ENCODE measurements around the gene TTC39A. TPM values are rescaled to one million over a fixed set of nuclear protein-coding genes. Genes with fewer than 3 reads are reported as not detected.

The TTC39A gene
- total RNA-seq = not detected

DNA sequence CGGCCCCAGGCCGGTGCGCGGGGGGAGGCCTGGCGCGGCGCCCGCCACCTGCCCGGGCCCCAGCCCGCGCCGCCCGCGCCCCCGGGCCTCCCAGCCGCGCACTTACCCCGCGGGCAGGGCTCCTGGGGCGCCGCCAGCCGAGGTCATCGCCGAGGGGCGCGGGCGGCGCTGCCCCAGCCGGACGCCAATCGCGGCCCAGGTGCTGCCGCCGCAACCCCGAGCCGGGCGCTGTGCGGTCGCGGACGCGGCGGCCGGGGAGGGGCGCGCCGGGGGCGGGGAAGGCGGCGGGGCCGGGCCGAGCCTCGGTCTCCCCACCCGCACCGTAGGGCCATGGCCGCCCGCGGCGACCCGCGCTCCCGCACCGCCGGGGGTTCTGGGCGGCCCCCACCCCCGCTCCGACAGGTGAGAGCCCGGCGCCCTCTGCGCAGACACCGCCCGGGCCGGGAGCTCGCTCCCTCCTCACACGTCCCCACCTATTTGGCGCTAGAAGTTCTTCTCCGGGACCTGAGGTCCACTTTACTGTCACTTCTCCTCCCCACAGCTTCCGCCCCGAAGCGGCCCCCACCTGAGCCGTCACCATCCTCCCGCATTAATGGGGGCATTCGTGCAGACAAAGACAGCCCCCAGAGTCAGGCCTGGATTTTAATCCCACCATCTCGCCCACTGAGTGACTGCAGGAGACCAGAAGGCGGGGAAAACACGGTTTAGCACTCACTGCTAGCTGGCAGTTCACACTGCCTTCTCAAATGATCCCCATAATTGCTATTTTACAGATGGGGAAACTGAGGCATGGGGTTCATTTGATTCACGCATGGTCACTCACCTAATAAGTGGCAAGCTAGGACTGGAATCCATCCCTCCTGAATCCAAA lies at the start of gene TTC39A:
TSS of gene TTC39A (minus strand) at position 232 of the 871 bp plus-strand sequence. CDS start at position 147, 85 bp downstream.
- Mint-ChIP-seq H3K9me3 (no peaks in the 10 kb centered on the region), H3K36me3 (ENCODE audit: low read depth) (peaks cover 2% of the 10 kb centered on the region), H3K27ac (no peak within 1 kb of the TSS), H3K4me3 (peak within 1 kb of the TSS; percentile 54), H3K4me1 (peaks cover 10% of the 10 kb centered on the region), H3K27me3 (peaks cover 39% of the 10 kb centered on the region)
- ChIA-PET CTCF (interaction anchor here (1.2 to 1.6 kb wide), 3 partner anchors 34 to 439 kb away, joined by 3 to 4 read pairs (median 3); no protein-coding TSS in a partner anchor), POLR2A (no interaction called here)
- DNase-seq = no peak

DNA sequence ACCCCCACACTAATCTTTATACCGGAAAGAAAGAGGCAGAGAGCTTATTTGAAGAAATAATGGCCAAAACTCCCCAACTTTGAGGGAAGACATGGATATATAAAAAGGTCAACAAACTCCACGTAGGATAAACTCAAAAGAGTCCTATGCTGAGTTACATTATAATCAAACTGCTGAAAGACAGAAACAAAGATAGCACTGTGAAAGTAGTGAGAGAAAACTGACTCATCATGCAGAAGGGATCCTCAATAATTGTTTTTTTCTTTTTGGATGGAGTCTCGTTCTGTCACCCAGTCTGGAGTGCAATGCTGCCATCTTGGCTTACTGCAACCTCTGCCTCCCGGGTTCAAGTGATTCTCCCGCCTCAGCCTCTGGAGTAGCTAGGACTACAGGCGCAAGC lies 48.5 kb upstream of the TTC39A start:
- Mint-ChIP-seq H3K36me3 (ENCODE audit: low read depth) (peaks cover 49% of the 10 kb centered on the region), H3K4me1 (no peaks in the 10 kb centered on the region)
- POLR2A ChIA-PET = no interaction called here

DNA sequence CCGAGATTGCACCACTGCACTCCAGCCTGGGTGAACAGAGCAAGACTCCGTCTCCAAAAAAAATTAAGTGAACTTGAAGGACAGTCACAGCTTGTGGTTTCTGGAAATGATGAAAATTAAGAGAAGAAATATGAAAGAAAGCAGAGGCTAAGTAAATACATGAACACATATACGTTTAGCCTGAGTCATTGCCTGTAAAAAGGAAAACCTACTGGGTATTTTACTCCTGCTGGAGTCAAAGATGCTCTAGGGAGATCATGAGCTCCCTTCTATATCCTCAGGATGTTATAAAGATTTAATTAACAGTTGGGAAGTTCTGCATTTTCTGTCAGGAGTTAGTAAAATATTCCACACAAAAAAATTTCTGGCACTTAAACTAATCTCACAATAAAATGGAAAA lies 43.5 kb upstream of the TTC39A start:
- H3K4me1 Mint-ChIP-seq = no peaks in the 10 kb centered on the region
- CTCF ChIA-PET = interaction anchor here (0.6 kb wide), 1 partner anchor 83 kb away, joined by 4 read pairs; no protein-coding TSS in a partner anchor
- peaks cover 29% of the 10 kb centered on the region for H3K36me3 Mint-ChIP-seq (ENCODE audit: low read depth)
- H3K27ac Mint-ChIP-seq = no peak overlapping the region
- no peak for DNase-seq
- POLR2A ChIA-PET = no interaction called here
- H3K4me3 Mint-ChIP-seq = no peak overlapping the region
- no peaks in the 10 kb centered on the region for H3K9me3 Mint-ChIP-seq
- H3K27me3 Mint-ChIP-seq = no peaks in the 10 kb centered on the region

More for the DNA sequence above, 48.5 kb upstream of the TTC39A start:
- CTCF ChIA-PET = no interaction called here
- DNase-seq = no peak
- H3K4me3 Mint-ChIP-seq = no peak overlapping the region
- H3K9me3 Mint-ChIP-seq = peaks cover 10% of the 10 kb centered on the region
- H3K27me3 Mint-ChIP-seq = no peaks in the 10 kb centered on the region
- no peak overlapping the region for H3K27ac Mint-ChIP-seq

DNA sequence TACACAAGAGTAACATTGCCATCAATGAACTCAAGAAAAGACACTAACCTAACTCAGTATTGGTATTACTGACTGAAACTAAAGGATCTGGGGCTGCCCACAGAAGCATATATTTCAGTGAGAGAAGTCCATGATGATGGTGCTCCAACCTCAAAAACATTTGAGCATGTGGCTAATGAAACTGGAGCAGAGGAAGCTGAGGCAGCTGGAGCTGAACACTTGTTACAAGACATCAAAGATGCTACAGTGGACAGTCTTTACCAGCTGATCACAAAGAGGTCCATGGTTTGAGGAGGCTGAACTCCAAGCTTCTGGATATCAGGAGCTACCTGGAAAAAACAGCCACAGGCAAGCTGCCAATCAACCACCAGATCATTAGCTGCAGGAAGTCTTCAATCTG lies 42.2 kb upstream of the TTC39A start:
- H3K27ac Mint-ChIP-seq = no peak overlapping the region
- no peaks in the 10 kb centered on the region for H3K9me3 Mint-ChIP-seq
- H3K27me3 Mint-ChIP-seq = no peaks in the 10 kb centered on the region
- no peak for DNase-seq
- POLR2A ChIA-PET = no interaction called here
- CTCF ChIA-PET = no interaction called here
- H3K36me3 Mint-ChIP-seq (ENCODE audit: low read depth) = peaks cover 24% of the 10 kb centered on the region
- H3K4me3 Mint-ChIP-seq = no peak overlapping the region
- no peaks in the 10 kb centered on the region for H3K4me1 Mint-ChIP-seq

DNA sequence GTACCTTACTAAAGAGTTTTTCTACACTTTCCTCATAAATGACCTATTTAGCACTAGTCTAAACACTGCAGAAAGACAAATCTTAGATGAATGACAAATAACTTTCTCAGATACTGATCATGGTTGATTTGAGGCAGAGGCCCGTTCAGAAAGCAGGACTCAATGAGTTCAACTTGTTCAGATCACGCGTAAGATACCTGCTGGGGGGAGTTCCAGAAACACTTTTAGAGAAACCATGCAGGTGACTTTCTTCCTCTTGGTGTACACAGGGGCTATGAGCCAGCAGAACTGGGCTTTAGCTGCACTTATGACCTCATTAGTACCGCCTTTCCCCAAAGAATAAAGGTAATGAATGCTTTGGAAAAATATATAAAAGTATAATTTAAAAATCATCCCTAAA lies 38.8 kb upstream of the TTC39A start:
- H3K36me3 Mint-ChIP-seq (ENCODE audit: low read depth) = peaks cover 26% of the 10 kb centered on the region
- no peak overlapping the region for H3K27ac Mint-ChIP-seq
- H3K27me3 Mint-ChIP-seq = no peaks in the 10 kb centered on the region
- DNase-seq = no peak
- H3K4me1 Mint-ChIP-seq = no peaks in the 10 kb centered on the region
- no peaks in the 10 kb centered on the region for H3K9me3 Mint-ChIP-seq
- H3K4me3 Mint-ChIP-seq = no peak overlapping the region
- CTCF ChIA-PET = no interaction called here
- POLR2A ChIA-PET = no interaction called here

DNA sequence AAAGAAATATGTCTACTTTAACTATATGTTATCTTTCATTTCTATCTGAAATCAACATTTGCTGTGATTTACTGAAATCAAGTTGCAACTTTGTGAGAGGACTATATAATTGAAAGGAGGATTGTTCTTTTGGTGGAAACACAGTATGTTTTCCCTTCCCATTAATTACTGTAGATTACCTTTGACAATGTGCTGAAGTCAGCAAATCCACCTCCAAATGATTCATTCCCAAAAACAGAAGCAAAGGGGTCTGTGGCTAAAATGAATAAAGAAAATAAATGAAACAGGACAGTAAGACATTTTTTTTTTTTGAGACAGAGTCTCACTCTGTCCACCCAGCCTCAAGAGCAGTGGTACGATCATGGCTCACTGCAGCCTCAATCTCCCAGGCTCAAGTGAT lies 35.4 kb upstream of the TTC39A start:
- ChIA-PET POLR2A (no interaction called here), CTCF (no interaction called here)
- DNase-seq = no peak
- H3K9me3 Mint-ChIP-seq = no peaks in the 10 kb centered on the region
- H3K36me3 Mint-ChIP-seq (ENCODE audit: low read depth) = peaks cover 25% of the 10 kb centered on the region
- H3K27me3 Mint-ChIP-seq = no peaks in the 10 kb centered on the region
- H3K4me3 Mint-ChIP-seq = no peak overlapping the region
- H3K4me1 Mint-ChIP-seq = no peaks in the 10 kb centered on the region
- no peak overlapping the region for H3K27ac Mint-ChIP-seq

DNA sequence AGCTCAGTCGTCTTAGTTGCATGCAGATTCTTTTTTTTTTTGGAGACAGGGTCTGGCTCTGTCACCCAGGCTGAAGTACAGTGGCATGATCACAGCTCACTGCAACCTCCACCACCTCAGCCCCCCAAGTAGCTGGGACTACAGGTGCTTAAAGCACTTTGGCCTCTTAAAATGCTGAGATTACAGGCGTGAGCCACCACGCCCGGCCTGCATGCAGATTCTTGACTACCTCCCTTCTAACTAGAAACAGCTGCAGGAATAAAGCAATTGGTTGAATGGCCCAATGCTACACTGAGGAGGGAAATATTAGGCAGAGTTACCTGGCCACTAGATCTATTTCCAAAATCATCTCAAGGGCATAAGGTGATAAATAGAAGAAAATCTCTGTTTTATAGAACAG lies 29.5 kb upstream of the TTC39A start:
- no peaks in the 10 kb centered on the region for H3K9me3 Mint-ChIP-seq
- POLR2A ChIA-PET = no interaction called here
- no peak for DNase-seq

DNA sequence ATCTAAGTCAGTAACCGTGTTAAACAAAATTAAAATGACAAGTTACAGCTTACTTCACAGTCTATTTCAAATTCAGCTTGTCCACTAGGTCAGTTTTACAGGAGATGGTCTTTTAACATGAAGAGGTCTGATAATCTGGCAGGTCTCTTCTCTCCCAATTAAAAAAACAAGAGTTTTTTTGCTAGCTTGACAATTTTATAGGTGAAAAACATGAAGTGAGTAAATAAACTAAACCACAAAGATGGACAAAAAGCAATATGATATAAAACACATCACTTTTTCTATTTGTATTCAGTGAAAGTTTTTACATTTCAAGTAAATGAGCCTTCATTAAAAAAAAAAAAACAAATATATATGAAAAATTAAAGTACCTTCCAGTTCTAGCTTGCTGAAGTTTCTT lies 25.0 kb upstream of the TTC39A start:
- CTCF ChIA-PET = no interaction called here
- Mint-ChIP-seq H3K9me3 (no peaks in the 10 kb centered on the region), H3K27me3 (no peaks in the 10 kb centered on the region), H3K4me1 (no peaks in the 10 kb centered on the region), H3K4me3 (no peak overlapping the region), H3K36me3 (ENCODE audit: low read depth) (peaks cover 25% of the 10 kb centered on the region), H3K27ac (no peak overlapping the region)
- POLR2A ChIA-PET = no interaction called here
- no peak for DNase-seq

More for the DNA sequence above, 29.5 kb upstream of the TTC39A start:
- no peaks in the 10 kb centered on the region for H3K4me1 Mint-ChIP-seq
- H3K4me3 Mint-ChIP-seq = no peak overlapping the region
- CTCF ChIA-PET = no interaction called here
- no peaks in the 10 kb centered on the region for H3K27me3 Mint-ChIP-seq
- peaks cover 38% of the 10 kb centered on the region for H3K36me3 Mint-ChIP-seq (ENCODE audit: low read depth)
- no peak overlapping the region for H3K27ac Mint-ChIP-seq

DNA sequence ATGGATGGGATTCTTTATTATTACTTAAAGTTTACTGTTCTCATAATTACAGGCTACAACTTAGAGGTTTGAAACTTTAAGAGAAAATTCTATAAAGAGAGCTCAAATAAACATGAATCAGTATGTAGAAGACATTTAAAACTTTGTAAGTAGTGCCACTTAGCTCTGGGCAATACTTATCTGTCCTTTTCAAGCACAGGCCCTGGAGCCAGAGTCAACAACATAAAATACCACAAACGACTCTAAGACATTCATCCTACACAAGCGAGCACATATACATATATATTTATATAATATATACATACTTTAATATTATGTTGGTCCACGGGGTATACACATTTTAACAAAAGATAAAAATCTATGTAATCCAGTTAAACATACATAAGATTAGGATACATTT lies 24.1 kb upstream of the TTC39A start:
- Mint-ChIP-seq H3K4me1 (no peaks in the 10 kb centered on the region), H3K36me3 (ENCODE audit: low read depth) (peaks cover 24% of the 10 kb centered on the region), H3K27me3 (no peaks in the 10 kb centered on the region), H3K9me3 (no peaks in the 10 kb centered on the region), H3K27ac (no peak overlapping the region), H3K4me3 (no peak overlapping the region)
- ChIA-PET POLR2A (no interaction called here), CTCF (no interaction called here)
- DNase-seq = no peak

DNA sequence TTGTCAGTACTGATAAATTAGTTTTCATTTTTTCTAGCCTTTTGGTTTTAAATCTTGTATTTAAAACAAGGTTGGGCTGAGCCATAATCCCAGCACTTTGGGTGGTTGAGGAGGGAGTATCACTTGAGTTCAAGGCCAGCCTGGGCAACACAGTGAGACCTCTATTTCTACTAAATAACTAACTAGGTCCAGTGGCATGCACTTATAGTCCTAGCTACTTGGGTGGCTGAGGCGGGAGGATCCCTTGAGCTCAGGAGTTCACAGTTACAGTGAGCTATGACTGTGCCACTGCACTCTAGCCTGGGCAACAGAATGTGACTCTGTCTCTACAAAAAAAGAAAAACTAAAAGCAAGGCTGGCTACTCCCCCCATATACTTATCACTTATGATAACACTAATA lies 21.5 kb upstream of the TTC39A start:
- no peaks in the 10 kb centered on the region for H3K4me1 Mint-ChIP-seq
- H3K27ac Mint-ChIP-seq = no peak overlapping the region
- H3K36me3 Mint-ChIP-seq (ENCODE audit: low read depth) = peaks cover 22% of the 10 kb centered on the region
- ChIA-PET CTCF (no interaction called here), POLR2A (interaction anchor here (0.6 to 1.4 kb wide), 2 partner anchors 94 to 168 kb away, joined by 3 read pairs; partner anchors contain the start of gene EPS15)
- H3K27me3 Mint-ChIP-seq = no peaks in the 10 kb centered on the region
- no peak overlapping the region for H3K4me3 Mint-ChIP-seq
- DNase-seq = no peak
- no peaks in the 10 kb centered on the region for H3K9me3 Mint-ChIP-seq

DNA sequence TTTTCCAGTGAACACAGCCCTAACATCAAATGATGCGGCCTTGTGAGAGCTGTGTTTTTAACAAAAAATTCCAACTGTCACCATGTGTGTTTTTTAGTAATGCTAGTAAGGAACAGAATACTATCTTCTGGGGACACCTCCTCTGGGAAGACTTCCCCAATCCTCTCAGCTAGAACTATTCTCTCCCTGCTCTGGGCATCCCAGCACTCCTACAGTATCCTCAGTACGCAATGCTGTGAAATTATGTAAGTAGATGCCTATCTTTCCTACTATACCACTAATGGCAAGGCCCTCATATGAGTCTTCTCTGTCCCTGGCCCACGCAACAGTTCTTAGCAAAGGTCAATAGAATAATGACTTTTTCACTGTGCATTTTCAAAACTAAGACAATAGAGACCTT lies 19.5 kb upstream of the TTC39A start:
- CTCF ChIA-PET = no interaction called here
- H3K36me3 Mint-ChIP-seq (ENCODE audit: low read depth) = peaks cover 7% of the 10 kb centered on the region
- POLR2A ChIA-PET = no interaction called here
- no peaks in the 10 kb centered on the region for H3K4me1 Mint-ChIP-seq
- H3K27me3 Mint-ChIP-seq = peaks cover 13% of the 10 kb centered on the region
- H3K4me3 Mint-ChIP-seq = no peak overlapping the region
- DNase-seq = no peak
- no peaks in the 10 kb centered on the region for H3K9me3 Mint-ChIP-seq
- no peak overlapping the region for H3K27ac Mint-ChIP-seq

DNA sequence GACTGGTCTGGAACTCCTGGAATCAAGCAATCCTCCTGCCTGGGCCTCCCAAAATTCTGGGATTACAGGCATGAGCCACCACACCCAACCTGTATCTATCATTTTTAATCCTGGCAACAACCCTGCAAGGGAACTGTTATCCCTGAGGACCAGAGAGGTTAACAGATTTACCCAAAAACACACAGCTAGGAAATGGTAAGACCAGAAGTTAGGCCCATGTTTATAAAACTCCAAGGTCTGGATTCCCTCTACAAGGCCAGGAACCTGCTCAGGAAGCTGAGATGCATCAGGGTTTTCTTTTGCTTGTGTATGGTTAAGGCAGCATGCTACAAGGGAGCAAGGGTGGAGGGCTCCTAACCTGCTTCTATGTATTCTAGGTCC lies 17.8 kb upstream of the TTC39A start:
- Mint-ChIP-seq H3K4me3 (no peak overlapping the region), H3K4me1 (peaks cover 5% of the 10 kb centered on the region), H3K27me3 (peaks cover 26% of the 10 kb centered on the region), H3K27ac (no peak overlapping the region), H3K9me3 (no peaks in the 10 kb centered on the region), H3K36me3 (ENCODE audit: low read depth) (peaks cover 4% of the 10 kb centered on the region)
- ChIA-PET CTCF (no interaction called here), POLR2A (no interaction called here)
- no peak for DNase-seq

DNA sequence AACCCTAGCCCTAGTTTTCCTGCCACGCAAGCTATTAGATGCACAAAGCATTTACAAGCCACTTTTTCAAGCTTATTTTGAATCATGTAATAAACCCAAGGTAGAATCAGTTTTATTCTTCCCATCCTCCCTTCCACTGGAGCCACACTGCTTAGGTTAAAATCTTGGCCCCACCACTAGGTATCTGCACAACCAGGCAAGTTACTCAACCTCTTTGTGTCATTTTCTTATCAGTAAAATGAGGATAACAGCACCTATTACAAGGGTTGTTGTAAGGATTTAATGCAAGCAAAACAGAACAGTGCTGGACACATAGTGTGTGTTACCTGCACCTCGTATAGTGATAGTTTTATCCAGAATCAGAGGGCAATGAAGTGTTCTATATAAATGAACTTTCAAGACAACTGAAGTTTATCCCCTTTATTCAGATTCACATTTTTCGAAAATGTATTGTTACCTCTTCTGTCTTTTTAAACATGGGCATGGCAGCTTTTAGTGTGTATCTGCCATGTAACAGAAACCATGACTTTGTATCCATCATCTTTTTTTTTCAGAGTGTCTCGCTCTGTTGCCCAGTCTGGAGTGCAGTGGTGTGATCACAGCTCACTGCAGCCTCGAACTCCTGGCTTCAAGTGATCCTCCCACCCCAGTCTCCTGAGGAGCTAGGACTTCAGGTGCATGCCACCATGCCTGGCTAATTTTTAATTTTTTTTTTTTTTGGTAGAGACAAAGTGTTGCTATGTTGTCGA lies 17.2 kb upstream of the TTC39A start:
- CTCF ChIA-PET = no interaction called here

More for the DNA sequence above, 17.2 kb upstream of the TTC39A start:
- peaks cover 5% of the 10 kb centered on the region for H3K4me1 Mint-ChIP-seq
- H3K27me3 Mint-ChIP-seq = peaks cover 26% of the 10 kb centered on the region
- DNase-seq = no peak
- POLR2A ChIA-PET = no interaction called here
- no peak overlapping the region for H3K27ac Mint-ChIP-seq
- H3K4me3 Mint-ChIP-seq = no peak overlapping the region
- H3K9me3 Mint-ChIP-seq = no peaks in the 10 kb centered on the region
- peaks cover 4% of the 10 kb centered on the region for H3K36me3 Mint-ChIP-seq (ENCODE audit: low read depth)

Measured in activated CD4-positive, alpha-beta memory T cell treated with anti-CD3 and anti-CD28 coated beads, Interleukin-2, amount 10 ng/mL, durations not matched to agents 7 days and 5 days (primary cell).